Loucy (cell line): Measurements from ENCODE around the gene GATA5.

Experiments
- EZH2phosphoT487 ChIP-seq: fragments of 200-600 bp; IDR thresholded peaks from 2 replicates; pipeline ENCODE4 v1.6.1; 2018; ENCODE audit warnings: antibody characterized with exemption, mild to moderate bottlenecking, moderate library complexity, borderline replicate concordance
- TF ChIP-seq, protein P1 (sequence below): fragments of 200-600 bp; sonication (generic); conservative IDR thresholded peaks from 2 replicates; pipeline ENCODE4 v1.5.1; 2014; ENCODE audit warnings: mild to moderate bottlenecking, antibody characterized with exemption, low read length

DNA sequence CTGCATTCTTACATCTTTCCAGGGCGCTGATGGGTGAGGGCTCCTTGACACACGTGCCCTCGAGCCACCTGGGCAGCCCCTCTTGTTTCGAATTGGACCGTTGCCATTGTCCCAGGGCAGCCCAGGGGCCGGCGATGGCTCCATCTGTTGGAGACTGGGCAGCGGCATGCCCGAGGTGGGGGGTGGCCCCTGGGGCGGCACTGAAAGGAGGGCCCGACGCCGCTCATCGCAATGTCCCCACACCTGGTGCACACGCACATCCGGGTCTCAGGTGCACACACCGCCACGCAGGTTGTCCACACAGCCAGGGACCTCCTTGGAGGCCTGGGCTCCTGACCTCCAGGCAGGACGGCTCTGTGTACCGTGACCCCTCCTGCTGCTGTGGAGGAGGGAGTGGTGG lies 18.0 kb downstream of the GATA5 start:
- TF ChIP-seq, protein P1, sequence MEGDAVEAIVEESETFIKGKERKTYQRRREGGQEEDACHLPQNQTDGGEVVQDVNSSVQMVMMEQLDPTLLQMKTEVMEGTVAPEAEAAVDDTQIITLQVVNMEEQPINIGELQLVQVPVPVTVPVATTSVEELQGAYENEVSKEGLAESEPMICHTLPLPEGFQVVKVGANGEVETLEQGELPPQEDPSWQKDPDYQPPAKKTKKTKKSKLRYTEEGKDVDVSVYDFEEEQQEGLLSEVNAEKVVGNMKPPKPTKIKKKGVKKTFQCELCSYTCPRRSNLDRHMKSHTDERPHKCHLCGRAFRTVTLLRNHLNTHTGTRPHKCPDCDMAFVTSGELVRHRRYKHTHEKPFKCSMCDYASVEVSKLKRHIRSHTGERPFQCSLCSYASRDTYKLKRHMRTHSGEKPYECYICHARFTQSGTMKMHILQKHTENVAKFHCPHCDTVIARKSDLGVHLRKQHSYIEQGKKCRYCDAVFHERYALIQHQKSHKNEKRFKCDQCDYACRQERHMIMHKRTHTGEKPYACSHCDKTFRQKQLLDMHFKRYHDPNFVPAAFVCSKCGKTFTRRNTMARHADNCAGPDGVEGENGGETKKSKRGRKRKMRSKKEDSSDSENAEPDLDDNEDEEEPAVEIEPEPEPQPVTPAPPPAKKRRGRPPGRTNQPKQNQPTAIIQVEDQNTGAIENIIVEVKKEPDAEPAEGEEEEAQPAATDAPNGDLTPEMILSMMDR, result no peak
- no peak for TF ChIP-seq EZH2phosphoT487
